GM21529 (cell line): ENCODE measurements around the gene CALCOCO2.
"Not testable (repeated sequence)": the region's sequence is repeated elsewhere in the genome, so short reads cannot be mapped to it uniquely, and the experiment has no call there.

Experiments used
- ATAC-seq: cut with Tn5 transposase; IDR thresholded peaks from one replicate; pipeline ENCODE4 v1.9.1; 2021; ENCODE audit not compliant: unreplicated experiment

CALCOCO2 gene

GRCh38 chr17:48872409-48872808, 41.6 kb downstream of the CALCOCO2 start:
- ATAC-seq, result not testable (repeated sequence)

DNA sequence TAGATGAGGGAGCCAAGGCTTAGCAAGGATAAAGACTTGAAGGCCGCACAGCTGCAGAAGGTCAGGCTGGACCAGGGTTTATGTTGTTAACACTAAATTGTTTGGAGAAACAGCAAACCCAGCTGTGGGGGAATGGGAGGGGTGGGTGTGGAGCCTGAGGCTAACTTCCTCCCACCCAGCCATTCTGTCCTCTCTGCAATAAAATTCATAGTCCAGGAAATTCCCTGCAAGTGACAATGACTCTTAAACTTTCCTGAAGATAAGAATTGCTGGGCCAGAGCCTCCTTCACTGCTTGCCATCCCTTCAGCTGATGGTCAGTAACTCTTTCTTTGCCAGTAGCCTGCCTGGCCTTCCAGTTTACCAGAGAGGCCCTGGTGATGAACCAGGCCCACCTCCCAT, 42.4 kb downstream of the CALCOCO2 start:
- ATAC-seq, result no peak

- ATAC-seq, result no peak
Observed at GRCh38 chr17:48873696-48874443, 43.0 kb downstream of the CALCOCO2 start.

DNA sequence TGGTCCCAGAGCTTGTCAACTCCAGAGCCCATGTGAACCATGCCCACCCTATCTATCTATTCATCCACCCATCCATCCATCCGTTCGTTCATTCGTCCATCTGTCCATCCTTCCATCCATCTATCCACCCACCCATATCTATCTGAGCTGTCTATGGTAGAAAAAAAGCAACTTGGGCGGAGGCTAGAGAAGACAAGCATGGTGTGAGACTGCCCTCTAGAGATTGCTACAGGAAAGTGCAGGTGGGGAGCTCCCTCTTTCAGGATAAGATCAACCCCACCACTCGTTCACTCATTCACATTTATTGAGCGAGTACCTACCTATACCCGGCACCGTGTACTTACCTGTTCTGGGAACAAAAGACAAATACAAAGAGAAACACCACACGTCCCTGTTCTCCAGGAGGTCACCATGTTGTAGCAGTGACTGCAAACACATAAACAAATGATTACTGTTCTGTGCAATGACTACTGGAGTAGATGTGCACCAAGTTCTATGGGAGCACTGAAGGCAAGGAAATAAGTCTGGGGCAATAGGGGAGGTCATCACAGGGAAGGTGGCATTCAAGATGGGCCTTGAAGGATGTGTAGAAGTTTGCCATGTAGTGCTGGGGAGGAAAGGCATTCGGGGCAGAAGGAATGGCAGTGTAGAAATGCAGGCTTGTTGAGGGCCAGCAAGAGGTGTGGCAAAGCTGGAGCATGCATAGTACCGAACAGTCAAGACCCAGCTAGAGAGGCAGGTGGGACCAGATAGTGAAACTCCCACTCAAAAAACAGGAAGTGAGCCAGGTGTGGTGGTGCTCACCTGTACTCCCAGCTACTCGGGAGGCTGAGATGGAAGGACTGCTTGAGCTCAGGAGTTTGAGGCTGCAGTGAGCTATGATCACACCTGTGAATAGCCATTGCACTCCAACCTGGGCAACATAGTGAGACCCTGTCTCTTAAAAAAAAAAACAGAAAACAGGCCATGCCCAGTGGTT, 48.4 kb downstream of the CALCOCO2 start:
- peak; percentile 52 for ATAC-seq

- ATAC-seq, result no peak
Observed at GRCh38 chr17:48882272-48882671, 51.4 kb downstream of the CALCOCO2 start.

- no peak for ATAC-seq
Observed at GRCh38 chr17:48883171-48883570, 52.3 kb downstream of the CALCOCO2 start.

DNA sequence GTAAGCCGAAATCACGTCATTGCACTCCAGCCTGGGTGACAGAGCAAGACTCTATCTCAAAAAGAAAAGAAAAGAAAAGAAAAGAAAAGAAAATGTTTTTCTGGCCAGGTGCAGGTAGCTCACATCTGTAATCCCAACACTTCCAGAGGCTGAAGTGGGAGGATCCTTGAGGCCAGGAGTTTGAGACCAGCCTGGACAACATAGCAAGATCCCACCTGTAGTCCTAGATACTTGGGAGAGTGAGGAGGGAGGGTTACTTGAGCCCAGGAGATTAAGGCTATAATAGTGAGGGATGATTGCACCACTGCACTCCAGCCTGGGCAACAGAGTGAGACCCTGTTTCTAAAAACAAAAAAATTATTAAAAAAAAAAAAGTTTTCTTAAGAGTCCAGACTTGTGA, 59.3 kb downstream of the CALCOCO2 start:
- ATAC-seq, result no peak

DNA sequence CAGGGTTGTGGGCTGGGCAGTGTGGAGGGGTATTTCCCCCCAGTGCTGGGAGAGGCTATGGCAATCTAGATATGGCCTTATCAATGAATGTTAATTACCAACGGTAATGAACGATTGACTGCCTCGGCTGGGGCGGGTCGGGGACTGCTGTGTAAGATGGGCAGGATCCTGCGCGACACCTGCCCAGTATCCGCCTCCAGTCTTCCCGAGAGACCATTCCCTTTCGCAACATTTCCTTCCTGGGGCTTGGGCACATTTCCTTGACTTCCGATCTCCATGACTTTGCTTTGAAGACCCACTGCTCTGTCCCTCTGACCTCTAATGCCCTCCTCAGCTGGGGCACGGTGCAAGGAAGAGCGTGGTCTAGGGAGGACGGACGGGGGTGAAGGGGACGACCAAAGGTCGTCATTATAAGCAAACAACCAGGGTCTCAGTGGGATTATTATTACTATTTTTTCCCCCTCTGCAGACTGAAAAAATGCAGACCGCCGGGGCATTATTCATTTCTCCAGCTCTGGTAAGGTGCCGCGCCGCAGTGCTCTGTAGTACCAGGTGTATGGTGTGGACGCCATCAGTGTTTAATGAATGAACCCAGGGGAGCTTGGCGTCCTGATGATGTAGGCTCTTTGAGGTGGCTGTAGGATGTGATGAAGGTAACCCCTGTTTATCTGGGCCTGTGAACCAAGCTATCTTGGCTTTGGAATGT, 62.3 kb downstream of the CALCOCO2 start:
- ATAC-seq, result no peak

DNA sequence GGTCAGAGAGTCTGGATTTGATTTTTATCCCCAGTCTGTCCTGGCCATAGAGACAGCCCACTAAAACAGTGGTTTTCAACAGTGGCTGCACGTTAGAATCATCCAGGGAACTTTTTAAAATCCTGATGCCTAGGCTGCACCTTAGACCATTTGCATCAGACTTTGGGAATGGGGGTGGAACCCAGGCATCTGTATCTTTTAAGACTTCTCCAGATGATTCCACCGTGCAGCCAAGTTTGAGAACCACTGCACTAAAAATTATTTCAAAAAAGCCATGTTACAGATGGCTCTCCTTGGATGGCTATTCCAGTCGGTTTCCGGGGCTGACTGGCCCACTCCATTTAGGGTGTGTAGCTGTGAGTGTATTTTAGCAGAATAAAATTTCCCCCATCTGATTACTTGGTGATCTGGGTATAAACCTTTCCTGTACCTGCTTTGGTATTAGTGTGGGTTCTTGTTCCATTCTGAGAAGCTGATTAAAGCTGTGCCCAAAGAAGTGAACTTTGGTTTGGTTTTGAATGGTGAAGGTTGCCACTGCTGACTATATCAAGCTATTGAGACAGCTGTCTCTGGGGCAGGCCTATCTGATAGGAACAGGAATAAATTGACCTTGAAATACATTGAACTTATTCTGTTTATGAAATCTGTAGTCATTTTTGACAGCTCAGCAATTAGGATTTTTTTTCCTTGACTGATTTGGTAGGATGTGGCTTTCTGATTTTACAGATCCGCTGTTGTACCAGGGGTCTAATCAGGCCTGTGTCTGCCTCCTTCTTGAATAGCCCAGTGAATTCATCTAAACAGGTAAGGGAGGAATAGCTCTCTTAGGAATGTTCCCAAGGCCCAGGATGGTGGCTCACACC, 63.0 kb downstream of the CALCOCO2 start:
- no peak for ATAC-seq

DNA sequence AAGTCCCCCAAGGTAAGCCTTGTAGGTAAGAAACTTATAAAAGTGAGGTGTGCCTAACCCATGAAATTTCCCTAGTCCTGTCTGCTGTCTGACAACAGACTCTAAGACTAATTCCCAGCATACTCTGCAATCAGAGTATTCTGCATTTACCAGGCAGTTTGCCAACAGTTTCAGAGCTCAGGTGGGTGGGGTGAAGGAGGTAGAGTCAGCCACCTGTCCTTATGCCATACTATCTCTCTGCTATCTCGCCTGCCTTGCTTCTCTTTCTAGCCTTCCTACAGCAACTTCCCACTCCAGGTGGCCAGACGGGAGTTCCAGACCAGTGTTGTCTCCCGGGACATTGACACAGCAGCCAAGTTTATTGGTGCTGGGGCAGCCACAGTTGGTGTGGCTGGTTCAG, 64.1 kb downstream of the CALCOCO2 start:
- no peak for ATAC-seq

GRCh38 chr17:48901241-48901640, 70.4 kb downstream of the CALCOCO2 start:
- no peak for ATAC-seq

DNA sequence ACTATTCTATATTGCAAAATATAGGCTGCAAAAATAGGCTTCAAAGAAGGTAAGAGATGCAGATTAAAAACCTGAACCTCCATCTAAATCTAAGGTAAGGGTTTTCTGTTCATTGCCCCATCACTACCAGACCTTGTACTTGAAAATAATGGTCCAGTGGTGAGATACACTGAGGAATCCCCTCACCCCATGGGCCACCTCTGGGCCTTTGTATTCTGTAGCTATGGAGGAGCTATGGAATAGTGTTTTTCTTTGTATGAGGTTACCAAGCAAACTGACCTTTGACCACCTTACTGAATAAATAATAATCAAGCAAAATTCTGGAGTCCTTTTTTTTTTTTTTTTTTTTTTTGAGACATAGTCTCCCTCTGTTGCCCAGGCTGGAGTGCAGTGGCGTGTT, 72.6 kb downstream of the CALCOCO2 start:
- ATAC-seq, result no peak

DNA sequence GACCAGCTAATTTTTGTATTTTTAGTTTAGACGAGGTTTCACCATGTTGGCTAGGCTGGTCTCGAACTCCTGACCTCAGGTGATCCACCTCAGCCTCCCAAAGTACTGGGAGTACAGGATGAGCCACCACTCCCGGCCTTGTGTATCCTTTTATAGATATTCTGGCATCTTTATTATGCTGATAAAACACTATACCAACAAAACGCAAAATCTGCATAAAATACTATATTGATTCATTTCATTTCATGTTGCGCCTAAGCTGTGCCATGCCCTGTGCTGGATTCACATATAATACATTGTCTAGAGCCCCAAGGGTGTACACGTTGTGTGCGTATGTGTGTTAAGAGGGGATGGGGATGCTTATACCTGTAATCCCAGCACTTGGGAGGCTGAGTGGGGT, 73.6 kb downstream of the CALCOCO2 start:
- no peak for ATAC-seq

GRCh38 chr17:48905987-48906515, 75.2 kb downstream of the CALCOCO2 start:
- ATAC-seq, result no peak

DNA sequence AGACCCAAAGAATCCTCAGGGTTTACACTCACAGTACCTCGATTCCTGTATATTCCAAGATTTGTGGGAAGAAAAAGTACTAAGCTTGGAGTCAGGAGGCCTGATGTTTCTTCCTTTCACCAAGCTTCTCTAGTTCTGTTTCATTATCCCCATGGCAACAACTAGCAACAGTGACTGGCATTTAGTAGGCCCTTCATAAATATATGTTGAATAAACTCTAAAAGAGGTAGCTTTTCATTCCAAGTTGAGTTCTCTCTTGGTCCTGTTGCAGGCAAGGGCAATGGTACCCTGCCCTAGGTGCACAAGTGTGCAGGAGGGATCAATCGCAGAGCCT, 76.8 kb downstream of the CALCOCO2 start:
- no peak for ATAC-seq

- ATAC-seq, result peak; percentile 77
Observed at GRCh38 chr17:48908047-48908843, 77.4 kb downstream of the CALCOCO2 start, which contains the start of gene UBE2Z. Gene UBE2Z (plus strand): TSS chr17:48908407. CDS start chr17:48908504, 97 bp downstream.

- ATAC-seq, result peak; percentile 32
Observed at GRCh38 chr17:48908853-48909394, 78.1 kb downstream of the CALCOCO2 start.

GRCh38 chr17:48909783-48910182, 78.9 kb downstream of the CALCOCO2 start:
- no peak for ATAC-seq

DNA sequence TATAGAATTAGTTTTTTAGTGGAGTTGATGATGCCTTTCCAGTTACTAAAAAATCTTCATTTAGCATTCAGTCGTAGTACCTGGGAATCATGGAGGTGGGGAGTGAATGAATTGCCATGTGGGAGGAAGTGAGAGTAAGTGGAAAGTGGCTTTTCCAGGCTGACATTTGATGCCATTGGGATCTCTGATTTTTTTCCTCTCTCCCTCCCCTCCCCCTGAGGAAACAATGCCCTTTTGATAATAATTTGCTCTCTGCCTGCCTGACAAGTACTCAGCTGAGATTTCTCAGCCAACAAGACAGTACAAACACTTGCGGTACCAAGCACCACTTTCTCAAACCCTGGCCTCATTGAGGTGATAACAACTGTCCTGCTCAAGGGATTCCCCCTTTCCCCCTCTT, 79.5 kb downstream of the CALCOCO2 start:
- no peak for ATAC-seq
